SJCRH30 (cell line): Measurements from ENCODE around the gene RMND5B. TPM values are rescaled to one million over a fixed set of nuclear protein-coding genes. Genes with fewer than 3 reads are reported as not detected.

Experiments
- DNase-seq, 2 experiments: peaks; one replicate each; pipeline ENCODE4 v3.0.0-alpha.2; 2015 to 2020
- H3K27ac ChIP-seq: fragments of 250-450 bp; sonication (Bioruptor Pico); 2 replicates; pipeline ENCODE4 v1.5.1; 2020; ENCODE audit warnings: mild to moderate bottlenecking, moderate library complexity
- H3K27me3 ChIP-seq: fragments of 250-450 bp; sonication (Bioruptor Pico); 2 replicates; pipeline ENCODE4 v1.5.1; 2020; ENCODE audit warnings: mild to moderate bottlenecking, moderate library complexity
- H3K36me3 ChIP-seq: fragments of 250-450 bp; sonication (Bioruptor Pico); 2 replicates; pipeline ENCODE4 v1.5.1; 2020; ENCODE audit warnings: mild to moderate bottlenecking, moderate library complexity
- H3K4me1 ChIP-seq: fragments of 250-450 bp; sonication (Bioruptor Pico); 2 replicates; pipeline ENCODE4 v1.5.1; 2020; ENCODE audit warnings: mild to moderate bottlenecking, moderate library complexity
- H3K4me3 ChIP-seq: fragments of 250-450 bp; sonication (Bioruptor Pico); 2 replicates; pipeline ENCODE4 v1.5.1; 2020; ENCODE audit warnings: mild to moderate bottlenecking, moderate library complexity
- H3K9me3 ChIP-seq: fragments of 250-450 bp; sonication (Bioruptor Pico); replicated peaks from 2 replicates; pipeline ENCODE4 v1.5.1; 2020; ENCODE audit warnings: mild to moderate bottlenecking, moderate library complexity
- total RNA-seq: library from RNA; depleted of rRNA; stranded (reverse); fragments of >200 nt; shearing (Covaris generic); gene quantifications from 2 replicates; pipeline ENCODE4 v1.2.3, GENCODE V29; 2014

Gene RMND5B
- total RNA-seq, 1 experiment from 2014 or later = 24.6 TPM

- DNase-seq = peak; percentile 44 to 64
- H3K4me3 ChIP-seq = no peak overlapping the region
- H3K27ac ChIP-seq = no peak overlapping the region
- no peaks in the 10 kb centered on the region for H3K36me3 ChIP-seq
- no peaks in the 10 kb centered on the region for H3K9me3 ChIP-seq
- peaks cover 4% of the 10 kb centered on the region; the same call in 1 of the 2 replicates for H3K4me1 ChIP-seq
- H3K27me3 ChIP-seq = peaks cover 9% of the 10 kb centered on the region; the same call in 1 of the 2 replicates
Measured at GRCh38 chr5:178160176-178160575, 29.4 kb downstream of the RMND5B start.

- H3K9me3 ChIP-seq = no peaks in the 10 kb centered on the region
- no peak overlapping the region for H3K27ac ChIP-seq
- no peak for DNase-seq
- H3K4me1 ChIP-seq = peaks cover 4% of the 10 kb centered on the region; the same call in 1 of the 2 replicates
- no peaks in the 10 kb centered on the region for H3K36me3 ChIP-seq
- peaks cover 10% of the 10 kb centered on the region; the same call in 1 of the 2 replicates for H3K27me3 ChIP-seq
- H3K4me3 ChIP-seq = no peak overlapping the region
Measured at GRCh38 chr5:178162481-178162880, 31.7 kb downstream of the RMND5B start.

- Histone ChIP-seq H3K36me3 (no peaks in the 10 kb centered on the region), H3K4me3 (no peak overlapping the region), H3K27me3 (peaks cover 10% of the 10 kb centered on the region; the same call in 1 of the 2 replicates), H3K9me3 (no peaks in the 10 kb centered on the region), H3K4me1 (peaks cover 4% of the 10 kb centered on the region; the same call in 1 of the 2 replicates), H3K27ac (no peak overlapping the region)
- DNase-seq = peak; percentile 86 to 95
Measured at GRCh38 chr5:178163772-178164735, 33.2 kb downstream of the RMND5B start.

- Histone ChIP-seq H3K36me3 (no peaks in the 10 kb centered on the region), H3K4me3 (no peak overlapping the region), H3K4me1 (no peaks in the 10 kb centered on the region), H3K27ac (no peak overlapping the region), H3K27me3 (peaks cover 10% of the 10 kb centered on the region; the same call in 1 of the 2 replicates), H3K9me3 (no peaks in the 10 kb centered on the region)
- no peak for DNase-seq
Measured at GRCh38 chr5:178165581-178165980, 34.8 kb downstream of the RMND5B start.

- Histone ChIP-seq H3K36me3 (no peaks in the 10 kb centered on the region), H3K4me3 (no peak overlapping the region), H3K4me1 (no peaks in the 10 kb centered on the region), H3K27ac (no peak overlapping the region), H3K27me3 (no peaks in the 10 kb centered on the region), H3K9me3 (no peaks in the 10 kb centered on the region)
- no peak for DNase-seq
Measured at GRCh38 chr5:178170455-178170854, 39.6 kb downstream of the RMND5B start.

- Histone ChIP-seq H3K4me3 (no peak overlapping the region), H3K4me1 (no peaks in the 10 kb centered on the region), H3K27me3 (no peaks in the 10 kb centered on the region), H3K9me3 (no peaks in the 10 kb centered on the region), H3K27ac (no peak overlapping the region), H3K36me3 (no peaks in the 10 kb centered on the region)
- DNase-seq = no peak
Measured at GRCh38 chr5:178174456-178174855, 43.6 kb downstream of the RMND5B start.

GRCh38 chr5:178176791-178177190, 46.0 kb downstream of the RMND5B start:
- Histone ChIP-seq H3K9me3 (no peaks in the 10 kb centered on the region), H3K36me3 (no peaks in the 10 kb centered on the region), H3K4me1 (no peaks in the 10 kb centered on the region), H3K4me3 (no peak overlapping the region), H3K27me3 (no peaks in the 10 kb centered on the region), H3K27ac (no peak overlapping the region)
- no peak for DNase-seq

GRCh38 chr5:178177569-178177968, 46.8 kb downstream of the RMND5B start:
- Histone ChIP-seq H3K27me3 (no peaks in the 10 kb centered on the region), H3K4me3 (no peak overlapping the region), H3K36me3 (no peaks in the 10 kb centered on the region), H3K4me1 (no peaks in the 10 kb centered on the region), H3K9me3 (no peaks in the 10 kb centered on the region), H3K27ac (no peak overlapping the region)
- DNase-seq = no peak

- no peaks in the 10 kb centered on the region for H3K9me3 ChIP-seq
- H3K27me3 ChIP-seq = no peaks in the 10 kb centered on the region
- H3K4me3 ChIP-seq = no peak overlapping the region
- H3K36me3 ChIP-seq = no peaks in the 10 kb centered on the region
- H3K27ac ChIP-seq = no peak overlapping the region
- H3K4me1 ChIP-seq = no peaks in the 10 kb centered on the region
- no peak for DNase-seq
Measured at GRCh38 chr5:178180141-178180863, 49.5 kb downstream of the RMND5B start.

- Histone ChIP-seq H3K36me3 (no peaks in the 10 kb centered on the region), H3K4me1 (no peaks in the 10 kb centered on the region), H3K4me3 (no peak overlapping the region), H3K9me3 (no peaks in the 10 kb centered on the region), H3K27me3 (no peaks in the 10 kb centered on the region), H3K27ac (no peak overlapping the region)
- DNase-seq = no peak
Measured at GRCh38 chr5:178182158-178182876, 51.5 kb downstream of the RMND5B start.

GRCh38 chr5:178186427-178186826, 55.6 kb downstream of the RMND5B start:
- Histone ChIP-seq H3K36me3 (no peaks in the 10 kb centered on the region), H3K4me1 (no peaks in the 10 kb centered on the region)
- DNase-seq = no peak

GRCh38 chr5:178187014-178187413, 56.2 kb downstream of the RMND5B start, which contains the start of gene GMCL2:
Gene GMCL2 (minus strand): TSS chr5:178187371. CDS start chr5:178187299, 72 bp downstream.
- H3K4me1 ChIP-seq = no peaks in the 10 kb centered on the region
- H3K4me3 ChIP-seq = no peak within 1 kb of the TSS
- no peak within 1 kb of the TSS for H3K27ac ChIP-seq
- H3K9me3 ChIP-seq = no peaks in the 10 kb centered on the region
- no peaks in the 10 kb centered on the region for H3K27me3 ChIP-seq
- no peaks in the 10 kb centered on the region for H3K36me3 ChIP-seq
- DNase-seq = no peak

More at GRCh38 chr5:178186427-178186826, 55.6 kb downstream of the RMND5B start:
- no peaks in the 10 kb centered on the region for H3K9me3 ChIP-seq
- H3K27me3 ChIP-seq = no peaks in the 10 kb centered on the region
- H3K4me3 ChIP-seq = no peak overlapping the region
- H3K27ac ChIP-seq = no peak overlapping the region

GRCh38 chr5:178189433-178189832, 58.6 kb downstream of the RMND5B start:
- Histone ChIP-seq H3K4me1 (no peaks in the 10 kb centered on the region), H3K27ac (no peak overlapping the region), H3K36me3 (no peaks in the 10 kb centered on the region), H3K4me3 (no peak overlapping the region), H3K27me3 (no peaks in the 10 kb centered on the region), H3K9me3 (no peaks in the 10 kb centered on the region)
- no peak for DNase-seq

- no peak for DNase-seq
- Histone ChIP-seq H3K36me3 (no peaks in the 10 kb centered on the region), H3K4me1 (no peaks in the 10 kb centered on the region), H3K27ac (no peak overlapping the region), H3K4me3 (no peak overlapping the region), H3K27me3 (0 out of 2 replicates have a peak, but pooled peaks cover 3% of the 10 kb centered on the region), H3K9me3 (no peaks in the 10 kb centered on the region)
Measured at GRCh38 chr5:178191661-178192060, 60.8 kb downstream of the RMND5B start.
